ENCODE results near the gene ADAT3.

ADAT3 gene

DNA sequence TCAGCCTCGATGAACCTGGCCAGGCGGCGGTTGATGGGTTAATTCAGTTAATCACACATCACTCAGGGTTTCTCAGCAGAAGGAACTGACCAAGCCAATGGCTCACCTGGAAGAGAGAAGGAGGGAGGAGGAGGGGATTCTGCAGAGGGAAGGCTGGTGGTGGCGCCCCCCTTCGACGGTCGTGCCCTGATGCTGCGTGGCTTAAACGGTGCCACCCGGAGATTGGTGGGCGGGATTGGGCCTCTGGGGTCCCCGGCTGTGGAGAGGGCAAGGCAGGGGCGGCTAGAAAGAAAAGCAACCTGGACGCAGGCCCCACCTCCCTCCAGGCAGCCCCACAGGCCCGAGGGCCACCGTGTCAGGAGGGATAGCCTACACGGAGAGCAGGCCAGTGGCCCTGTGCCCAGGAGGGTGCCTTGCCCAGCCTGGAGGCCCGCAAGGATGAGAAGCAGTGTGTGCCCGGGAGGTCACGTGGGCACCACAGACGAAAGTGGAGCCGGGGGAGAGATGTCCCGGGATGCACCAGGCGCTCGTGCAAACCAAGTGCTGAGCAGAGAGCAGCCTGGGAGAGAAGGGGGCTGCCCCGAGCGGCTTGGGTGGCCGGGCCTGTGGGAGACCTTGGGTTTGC lies 51.8 kb downstream of the ADAT3 start:
- DNase-seq (ENCODE audit: low spot score), result peak; percentile 94

- no peak for DNase-seq (ENCODE audit: low spot score)
Observed at GRCh38 chr19:1957562-1958248, 52.5 kb downstream of the ADAT3 start.

- DNase-seq (ENCODE audit: low spot score), result no peak
Observed at GRCh38 chr19:1959928-1960589, 54.9 kb downstream of the ADAT3 start.

- no peak for DNase-seq (ENCODE audit: low spot score)
Observed at GRCh38 chr19:1961000-1961883, 56.0 kb downstream of the ADAT3 start.

DNA sequence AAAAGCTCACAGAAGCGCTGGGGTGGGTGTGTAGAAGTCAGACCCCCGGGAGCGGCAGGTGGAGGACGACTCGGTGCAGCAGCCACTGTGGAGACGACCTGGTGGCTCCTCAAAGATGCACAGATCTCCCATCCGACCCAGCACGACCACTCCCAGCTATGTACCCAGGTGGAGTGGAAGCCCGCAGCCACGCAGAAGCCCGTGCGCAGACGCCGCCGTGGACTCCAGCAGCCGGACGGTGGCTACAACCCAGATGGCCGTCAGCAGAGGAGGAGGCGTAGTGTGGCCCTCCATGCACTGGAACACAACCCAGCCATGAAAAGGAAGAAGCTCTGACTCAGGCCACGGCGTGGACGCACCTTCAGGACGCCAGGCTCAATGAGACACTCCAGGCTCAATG lies 57.5 kb downstream of the ADAT3 start:
- DNase-seq (ENCODE audit: low spot score), result no peak

Data from Ammon's horn (tissue), 1 donor.